ENCODE measurements around the gene FAM9A. TPM values are rescaled to one million over a fixed set of nuclear protein-coding genes. Genes with fewer than 3 reads are reported as not detected.

The FAM9A gene
- total and polyA plus RNA-seq, 2 of the 13 experiments (the other 11 are each of a cell fraction or from before 2014, with no cell fraction given): not detected

- TF ChIP-seq SATB2 (CRISPR knock-in tag; IDR thresholded peaks at IDR 0.05) (no peak), ZBTB46 (CRISPR knock-in tag; IDR thresholded peaks at IDR 0.05; ENCODE audit: borderline replicate concordance) (no peak), TSC22D2 (CRISPR knock-in tag; IDR thresholded peaks at IDR 0.05; ENCODE audit: borderline replicate concordance) (no peak), ZNF660 (CRISPR knock-in tag; IDR thresholded peaks at IDR 0.05; ENCODE audit: borderline replicate concordance, low read depth) (no peak), ZNF784 (CRISPR knock-in tag; IDR thresholded peaks at IDR 0.05; ENCODE audit: borderline replicate concordance) (no peak), ZFP36L1 (CRISPR knock-in tag; IDR thresholded peaks at IDR 0.05) (no peak), RCOR2 (CRISPR knock-in tag; IDR thresholded peaks at IDR 0.05) (no peak), EZH2 (conservative IDR thresholded peaks at IDR 0.05; ENCODE audit: low read depth, low read length) (no peak), ARHGAP35 (CRISPR knock-in tag; IDR thresholded peaks at IDR 0.05; ENCODE audit: borderline replicate concordance) (no peak), KLF13 (CRISPR knock-in tag; IDR thresholded peaks at IDR 0.05) (no peak)
- TF ChIP-seq, protein P1, sequence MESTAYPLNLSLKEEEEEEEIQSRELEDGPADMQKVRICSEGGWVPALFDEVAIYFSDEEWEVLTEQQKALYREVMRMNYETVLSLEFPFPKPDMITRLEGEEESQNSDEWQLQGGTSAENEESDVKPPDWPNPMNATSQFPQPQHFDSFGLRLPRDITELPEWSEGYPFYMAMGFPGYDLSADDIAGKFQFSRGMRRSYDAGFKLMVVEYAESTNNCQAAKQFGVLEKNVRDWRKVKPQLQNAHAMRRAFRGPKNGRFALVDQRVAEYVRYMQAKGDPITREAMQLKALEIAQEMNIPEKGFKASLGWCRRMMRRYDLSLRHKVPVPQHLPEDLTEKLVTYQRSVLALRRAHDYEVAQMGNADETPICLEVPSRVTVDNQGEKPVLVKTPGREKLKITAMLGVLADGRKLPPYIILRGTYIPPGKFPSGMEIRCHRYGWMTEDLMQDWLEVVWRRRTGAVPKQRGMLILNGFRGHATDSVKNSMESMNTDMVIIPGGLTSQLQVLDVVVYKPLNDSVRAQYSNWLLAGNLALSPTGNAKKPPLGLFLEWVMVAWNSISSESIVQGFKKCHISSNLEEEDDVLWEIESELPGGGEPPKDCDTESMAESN (CRISPR knock-in tag; conservative IDR thresholded peaks at IDR 0.05): no peak
- TF ChIP-seq, protein P2, sequence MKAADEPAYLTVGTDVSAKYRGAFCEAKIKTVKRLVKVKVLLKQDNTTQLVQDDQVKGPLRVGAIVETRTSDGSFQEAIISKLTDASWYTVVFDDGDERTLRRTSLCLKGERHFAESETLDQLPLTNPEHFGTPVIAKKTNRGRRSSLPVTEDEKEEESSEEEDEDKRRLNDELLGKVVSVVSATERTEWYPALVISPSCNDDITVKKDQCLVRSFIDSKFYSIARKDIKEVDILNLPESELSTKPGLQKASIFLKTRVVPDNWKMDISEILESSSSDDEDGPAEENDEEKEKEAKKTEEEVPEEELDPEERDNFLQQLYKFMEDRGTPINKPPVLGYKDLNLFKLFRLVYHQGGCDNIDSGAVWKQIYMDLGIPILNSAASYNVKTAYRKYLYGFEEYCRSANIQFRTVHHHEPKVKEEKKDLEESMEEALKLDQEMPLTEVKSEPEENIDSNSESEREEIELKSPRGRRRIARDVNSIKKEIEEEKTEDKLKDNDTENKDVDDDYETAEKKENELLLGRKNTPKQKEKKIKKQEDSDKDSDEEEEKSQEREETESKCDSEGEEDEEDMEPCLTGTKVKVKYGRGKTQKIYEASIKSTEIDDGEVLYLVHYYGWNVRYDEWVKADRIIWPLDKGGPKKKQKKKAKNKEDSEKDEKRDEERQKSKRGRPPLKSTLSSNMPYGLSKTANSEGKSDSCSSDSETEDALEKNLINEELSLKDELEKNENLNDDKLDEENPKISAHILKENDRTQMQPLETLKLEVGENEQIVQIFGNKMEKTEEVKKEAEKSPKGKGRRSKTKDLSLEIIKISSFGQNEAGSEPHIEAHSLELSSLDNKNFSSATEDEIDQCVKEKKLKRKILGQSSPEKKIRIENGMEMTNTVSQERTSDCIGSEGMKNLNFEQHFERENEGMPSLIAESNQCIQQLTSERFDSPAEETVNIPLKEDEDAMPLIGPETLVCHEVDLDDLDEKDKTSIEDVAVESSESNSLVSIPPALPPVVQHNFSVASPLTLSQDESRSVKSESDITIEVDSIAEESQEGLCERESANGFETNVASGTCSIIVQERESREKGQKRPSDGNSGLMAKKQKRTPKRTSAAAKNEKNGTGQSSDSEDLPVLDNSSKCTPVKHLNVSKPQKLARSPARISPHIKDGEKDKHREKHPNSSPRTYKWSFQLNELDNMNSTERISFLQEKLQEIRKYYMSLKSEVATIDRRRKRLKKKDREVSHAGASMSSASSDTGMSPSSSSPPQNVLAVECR (CRISPR knock-in tag; IDR thresholded peaks at IDR 0.05; ENCODE audit: borderline replicate concordance): no peak
- TF ChIP-seq, protein P3, sequence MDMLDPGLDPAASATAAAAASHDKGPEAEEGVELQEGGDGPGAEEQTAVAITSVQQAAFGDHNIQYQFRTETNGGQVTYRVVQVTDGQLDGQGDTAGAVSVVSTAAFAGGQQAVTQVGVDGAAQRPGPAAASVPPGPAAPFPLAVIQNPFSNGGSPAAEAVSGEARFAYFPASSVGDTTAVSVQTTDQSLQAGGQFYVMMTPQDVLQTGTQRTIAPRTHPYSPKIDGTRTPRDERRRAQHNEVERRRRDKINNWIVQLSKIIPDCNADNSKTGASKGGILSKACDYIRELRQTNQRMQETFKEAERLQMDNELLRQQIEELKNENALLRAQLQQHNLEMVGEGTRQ (IDR thresholded peaks at IDR 0.05; ENCODE audit: low read depth, low read length): no peak
- TF ChIP-seq, protein P3 (CRISPR knock-in tag; IDR thresholded peaks at IDR 0.05; ENCODE audit: borderline replicate concordance): no peak
- DNase-seq (ENCODE audit: low spot score) (no peak), ATAC-seq (no peak), FAIRE-seq (no peak)
- 76% methylated on average over 6 of the region's 6 CpGs for WGBS (ENCODE audit: low lambda C conversion rate)
- BruUV-seq (replicated peaks): no TSS peak
- H3K4me1 ChIP-seq (ENCODE audit: insufficient read depth, low read length): peaks cover 23% of the 10 kb centered on the region
- intact Hi-C loops (cut with micrococcal nuclease; ENCODE audit: unreplicated experiment): no loop called here
- no peaks in the 10 kb centered on the region for H3K36me3 ChIP-seq (replicated peaks in 1 of 2; ENCODE audit: control insufficient read depth in 1 of 2, insufficient read depth in 2 of 2, low read length in 2 of 2)
- no peak overlapping the region for H3K4me3 ChIP-seq (replicated peaks in 1 of 3; ENCODE audit: insufficient read depth in 1 of 3, low read depth in 2 of 3, low read length in 3 of 3)
- no peak overlapping the region for H3K27ac ChIP-seq (ENCODE audit: extremely low read length, insufficient read depth, low read length)
- H3K4me2 ChIP-seq (ENCODE audit: low read depth, low read length): no peak overlapping the region
- ChIA-PET POLR2A (no interaction called here), CTCF (ENCODE audit: low intra/inter-chr PET ratio, low total read pairs) (no interaction called here)
- H3K27me3 ChIP-seq (ENCODE audit: control insufficient read depth in 1 of 2, insufficient read depth in 2 of 2, low read length in 2 of 2): no peaks in the 10 kb centered on the region
- H2AFZ ChIP-seq (ENCODE audit: low read length): no peak overlapping the region
- no peaks in the 10 kb centered on the region for H3K9me3 ChIP-seq (ENCODE audit: low read length)
- H3K9ac ChIP-seq (ENCODE audit: insufficient read depth, low read depth, low read length): no peak overlapping the region
- H4K20me1 ChIP-seq (ENCODE audit: insufficient read depth, low read length): no peaks in the 10 kb centered on the region
- H3K79me2 ChIP-seq (ENCODE audit: insufficient read depth, low read length): no peaks in the 10 kb centered on the region
- in situ Hi-C loops (cut with HindIII; ENCODE audit: extremely low pct_ligation_motif_present, low pct_unique_long_range_greater_than_20kb): no loop called here
Measured at GRCh38 chrX:8850478-8850877, 49.3 kb upstream of the FAM9A start.

Measured in HepG2 (cell line).